K562 (cell line): Measurements from ENCODE around the gene ZNF692. TPM values are rescaled to one million over a fixed set of nuclear protein-coding genes. Genes with fewer than 3 reads are reported as not detected.

Experiments used
- KDM1A ChIP-seq, 2 experiments: fragments of 450-650 bp; IDR thresholded peaks; 2 replicates each; pipeline ENCODE4 v1.6.1; 2016; ENCODE audit warnings: mild to moderate bottlenecking in 2 of 2
- MAZ ChIP-seq, 2 experiments: fragments of 450-650 bp in 1 of 2; sonication (generic) in 1 of 2; formaldehyde crosslinking; IDR thresholded peaks in 1 of 2; conservative IDR thresholded peaks in 1 of 2; 2 replicates each; pipeline versions ENCODE4 v1.4.0 to v1.5.0; 2020; ENCODE audit warnings: mild to moderate bottlenecking in 1 of 2, missing genetic modification reagents in 1 of 2
- REST ChIP-seq, 2 experiments: fragments of 450-650 bp; formaldehyde crosslinking in 1 of 2; IDR thresholded peaks; 2 replicates each; pipeline versions ENCODE4 v1.4.0 to v1.6.1; 2014 to 2020; ENCODE audit warnings: mild to moderate bottlenecking in 2 of 2, borderline replicate concordance in 1 of 2, low read depth in 1 of 2
- TBL1XR1 ChIP-seq, 2 experiments: IDR thresholded peaks; 2 replicates each; pipeline ENCODE4 v1.6.1; 2012; ENCODE audit warnings: improper control_type of control experiment in 2 of 2, low read length in 2 of 2, mild to moderate bottlenecking in 1 of 2
- TBP ChIP-seq: optimal IDR thresholded peaks from 2 replicates; pipeline ENCODE3; 2011; ENCODE audit warnings: low read depth, low read length, improper control_type of control experiment
- ZBTB11 ChIP-seq, 3 experiments: fragments of 200-800 bp in 1 of 3; fragments of 250-450 bp in 1 of 3; fragments of 450-650 bp in 1 of 3; sonication (Bioruptor Pico) in 1 of 3; sonication (Bioruptor generic) in 1 of 3; formaldehyde crosslinking in 1 of 3; IDR thresholded peaks; 2 replicates each; pipeline versions ENCODE4 v1.6.1 to v1.8.0; 2016 to 2022; ENCODE audit warnings: mild to moderate bottlenecking in 2 of 3, missing genetic modification characterization in 2 of 3, missing compliant biosample characterization in 1 of 3, moderate library complexity in 1 of 3
- ZNF232 ChIP-seq: sonication (generic); formaldehyde crosslinking; IDR thresholded peaks from 2 replicates; pipeline ENCODE4 v1.8.0; 2022; ENCODE audit warnings: mild to moderate bottlenecking, missing genetic modification reagents
- ZNF583 ChIP-seq: fragments of 250-450 bp; sonication (Bioruptor Pico); IDR thresholded peaks from 2 replicates; pipeline ENCODE4 v1.4.0; 2020
- polyA plus RNA-seq, 8 experiments: library from polyadenylated mRNA; depleted of rRNA in 4 of 8; stranded (reverse) in 5 of 8; unstranded in 3 of 8; fragments of >200 nt; fragmentation: Nextera tagmentation in 2 of 8; fragmentation: Illumina TruSeq in 1 of 8; extraction: Ambion mirVana in 2 of 8; extraction: Trizol in 1 of 8; gene quantifications; 2 replicates each; pipeline versions ENCODE4 v1.2.1 to v1.2.3, GENCODE V29; 2011 to 2014; ENCODE audit warnings: inconsistent platforms in 1 of 8, missing spikeins in 1 of 8
- total RNA-seq, 7 experiments: library from RNA; depleted of rRNA in 6 of 7; stranded (reverse); fragments of >200 nt in 6 of 7; fragmentation: Illumina TruSeq in 2 of 7; extraction: Trizol in 2 of 7; gene quantifications; 2 replicates each; pipeline versions ENCODE4 v1.2.1 to v1.2.3, GENCODE V29; 2011 to 2021; ENCODE audit warnings: low replicate concordance in 1 of 7
- TF ChIP-seq, protein P1 (sequence below): sonication (generic); formaldehyde crosslinking; IDR thresholded peaks from 2 replicates; pipeline ENCODE4 v1.8.1; 2023; ENCODE audit warnings: mild to moderate bottlenecking, missing genetic modification reagents
- TF ChIP-seq, protein P2 (sequence below): fragments of 450-650 bp; IDR thresholded peaks from 2 replicates; pipeline ENCODE4 v1.6.1; 2016; ENCODE audit warnings: mild to moderate bottlenecking

ZNF692 gene
- total and polyA plus RNA-seq, 9 of the 15 experiments (the other 6 are each of a cell fraction or from before 2014, with no cell fraction given): 8.4 to 143 (median 55.9) TPM

DNA sequence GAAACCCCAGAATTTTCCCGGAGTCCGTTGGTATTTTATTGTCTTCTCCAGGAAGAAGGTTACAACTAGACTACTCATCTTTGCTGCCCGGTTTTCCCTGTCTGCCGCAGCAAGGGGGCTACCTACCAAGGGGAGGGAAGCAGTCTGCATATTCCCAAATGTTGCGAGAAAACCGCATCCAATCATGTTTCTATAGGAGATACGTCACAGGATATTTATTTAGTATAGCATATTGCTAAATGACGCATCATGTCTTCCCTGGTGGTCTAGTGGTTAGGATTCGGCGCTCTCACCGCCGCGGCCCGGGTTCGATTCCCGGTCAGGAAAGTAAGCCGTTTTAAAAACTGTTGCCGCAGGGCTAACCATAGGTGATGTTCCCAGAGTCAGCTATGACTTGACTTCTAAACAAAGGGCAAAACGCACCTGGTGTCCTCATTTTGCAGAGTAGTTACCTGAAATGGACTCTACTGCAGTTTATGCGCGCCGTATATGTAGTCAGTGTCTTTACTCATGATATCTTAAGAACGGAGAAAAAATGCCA is 15.2 kb upstream of the ZNF692 start (continued):
- TF ChIP-seq REST (IDR thresholded peaks at IDR 0.05; ENCODE audit: borderline replicate concordance) (0 out of 2 replicates have a peak, but pooled peaks have one; percentile 2), REST (CRISPR knock-in tag; IDR thresholded peaks at IDR 0.05; ENCODE audit: low read depth) (no peak), ZBTB11 (CRISPR knock-in tag; IDR thresholded peaks at IDR 0.05) (peak in 1 of 3 experiments; percentile 64; a peak in 1 of 6 replicates), ZNF232 (no peak), MAZ (CRISPR knock-in tag; conservative IDR thresholded peaks at IDR 0.05 in 1 of 2, IDR thresholded peaks at IDR 0.05 in 1 of 2) (peak; percentile 49 to 70; a peak in 1 of 4 replicates), TBP (peak; percentile 98), TBL1XR1 (IDR thresholded peaks at IDR 0.05; ENCODE audit: low read length in 2 of 2) (peak; percentile 51 to 95; a peak in 3 of 4 replicates), KDM1A (IDR thresholded peaks at IDR 0.05) (peak; percentile 34 to 35; a peak in 1 of 4 replicates), ZNF583 (no peak)
- TF ChIP-seq, protein P1, sequence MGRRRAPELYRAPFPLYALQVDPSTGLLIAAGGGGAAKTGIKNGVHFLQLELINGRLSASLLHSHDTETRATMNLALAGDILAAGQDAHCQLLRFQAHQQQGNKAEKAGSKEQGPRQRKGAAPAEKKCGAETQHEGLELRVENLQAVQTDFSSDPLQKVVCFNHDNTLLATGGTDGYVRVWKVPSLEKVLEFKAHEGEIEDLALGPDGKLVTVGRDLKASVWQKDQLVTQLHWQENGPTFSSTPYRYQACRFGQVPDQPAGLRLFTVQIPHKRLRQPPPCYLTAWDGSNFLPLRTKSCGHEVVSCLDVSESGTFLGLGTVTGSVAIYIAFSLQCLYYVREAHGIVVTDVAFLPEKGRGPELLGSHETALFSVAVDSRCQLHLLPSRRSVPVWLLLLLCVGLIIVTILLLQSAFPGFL (CRISPR knock-in tag): 0 out of 2 replicates have a peak, but pooled peaks have one; percentile 74
- TF ChIP-seq, protein P2, sequence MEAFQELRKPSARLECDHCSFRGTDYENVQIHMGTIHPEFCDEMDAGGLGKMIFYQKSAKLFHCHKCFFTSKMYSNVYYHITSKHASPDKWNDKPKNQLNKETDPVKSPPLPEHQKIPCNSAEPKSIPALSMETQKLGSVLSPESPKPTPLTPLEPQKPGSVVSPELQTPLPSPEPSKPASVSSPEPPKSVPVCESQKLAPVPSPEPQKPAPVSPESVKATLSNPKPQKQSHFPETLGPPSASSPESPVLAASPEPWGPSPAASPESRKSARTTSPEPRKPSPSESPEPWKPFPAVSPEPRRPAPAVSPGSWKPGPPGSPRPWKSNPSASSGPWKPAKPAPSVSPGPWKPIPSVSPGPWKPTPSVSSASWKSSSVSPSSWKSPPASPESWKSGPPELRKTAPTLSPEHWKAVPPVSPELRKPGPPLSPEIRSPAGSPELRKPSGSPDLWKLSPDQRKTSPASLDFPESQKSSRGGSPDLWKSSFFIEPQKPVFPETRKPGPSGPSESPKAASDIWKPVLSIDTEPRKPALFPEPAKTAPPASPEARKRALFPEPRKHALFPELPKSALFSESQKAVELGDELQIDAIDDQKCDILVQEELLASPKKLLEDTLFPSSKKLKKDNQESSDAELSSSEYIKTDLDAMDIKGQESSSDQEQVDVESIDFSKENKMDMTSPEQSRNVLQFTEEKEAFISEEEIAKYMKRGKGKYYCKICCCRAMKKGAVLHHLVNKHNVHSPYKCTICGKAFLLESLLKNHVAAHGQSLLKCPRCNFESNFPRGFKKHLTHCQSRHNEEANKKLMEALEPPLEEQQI: peak; percentile 72; the same call in 1 of the 2 replicates
